HepG2 (cell line): Measurements from ENCODE around the gene PSMD3. TPM values are rescaled to one million over a fixed set of nuclear protein-coding genes. Genes with fewer than 3 reads are reported as not detected.

ENCODE experiments used
- CEBPG ChIP-seq: IDR thresholded peaks from 2 replicates; pipeline ENCODE4 v1.6.1; 2016
- ETV6 ChIP-seq: sonication (generic); formaldehyde crosslinking; conservative IDR thresholded peaks from 2 replicates; pipeline ENCODE4 v1.4.0; 2020; ENCODE audit warnings: missing genetic modification reagents
- HNRNPUL1 ChIP-seq: fragments of 200-400 bp; formaldehyde crosslinking; IDR thresholded peaks from 2 replicates; pipeline ENCODE4 v1.6.1; 2017; ENCODE audit warnings: low read depth, mild to moderate bottlenecking, low read length, moderate library complexity
- KAT2B ChIP-seq: fragments of 150-350 bp; IDR thresholded peaks from 2 replicates; pipeline ENCODE4 v1.6.1; 2014; ENCODE audit warnings: low read depth, low read length, borderline replicate concordance
- KDM2A ChIP-seq: sonication (generic); formaldehyde crosslinking; IDR thresholded peaks from 2 replicates; pipeline ENCODE4 v1.4.0; 2020; ENCODE audit warnings: low read depth, missing genetic modification reagents, borderline replicate concordance
- NFIC ChIP-seq: IDR thresholded peaks from 2 replicates; pipeline ENCODE4 v1.6.1; 2012; ENCODE audit warnings: mild to moderate bottlenecking, low read length, inconsistent platforms
- POLR2AphosphoS5 ChIP-seq: IDR thresholded peaks from 2 replicates; pipeline ENCODE4 v1.6.1; 2012; ENCODE audit warnings: low read depth, low read length
- REL ChIP-seq: sonication (generic); formaldehyde crosslinking; conservative IDR thresholded peaks from 2 replicates; pipeline ENCODE4 v1.8.0; 2022; ENCODE audit warnings: mild to moderate bottlenecking, missing genetic modification reagents, moderate library complexity
- ZBTB39 ChIP-seq: sonication (generic); formaldehyde crosslinking; IDR thresholded peaks from 2 replicates; pipeline ENCODE4 v1.5.0; 2020; ENCODE audit warnings: missing genetic modification reagents
- ZNF224 ChIP-seq: sonication (generic); formaldehyde crosslinking; IDR thresholded peaks from 2 replicates; pipeline ENCODE4 v1.5.0; 2020; ENCODE audit warnings: mild to moderate bottlenecking, missing genetic modification reagents
- ZNF225 ChIP-seq: sonication (generic); formaldehyde crosslinking; IDR thresholded peaks from 2 replicates; pipeline ENCODE4 v1.4.0; 2020; ENCODE audit warnings: mild to moderate bottlenecking, missing genetic modification reagents
- ZNF230 ChIP-seq: sonication (generic); formaldehyde crosslinking; IDR thresholded peaks from 2 replicates; pipeline ENCODE4 v1.4.0; 2020; ENCODE audit warnings: mild to moderate bottlenecking, missing genetic modification reagents
- ZNF260 ChIP-seq: sonication (generic); formaldehyde crosslinking; IDR thresholded peaks from 2 replicates; pipeline ENCODE4 v1.4.0; 2020; ENCODE audit warnings: missing genetic modification reagents, low read depth, mild to moderate bottlenecking, borderline replicate concordance
- ZNF563 ChIP-seq: sonication (generic); formaldehyde crosslinking; IDR thresholded peaks from 2 replicates; pipeline ENCODE4 v1.8.0; 2022; ENCODE audit warnings: mild to moderate bottlenecking, moderate library complexity, missing genetic modification reagents
- ZNF768 ChIP-seq: sonication (generic); formaldehyde crosslinking; IDR thresholded peaks from 2 replicates; pipeline ENCODE4 v1.4.0; 2020; ENCODE audit warnings: missing genetic modification reagents
- polyA plus RNA-seq, 8 experiments: library from polyadenylated mRNA; depleted of rRNA in 3 of 8; stranded (reverse) in 7 of 8; unstranded in 1 of 8; fragments of >200 nt; fragmentation: Illumina TruSeq in 4 of 8; extraction: Trizol in 4 of 8; gene quantifications; 2 replicates each; pipeline versions ENCODE4 v1.2.1 to v1.2.3, GENCODE V29; 2011 to 2016; ENCODE audit warnings: low read depth in 4 of 8, missing spikeins in 1 of 8, mixed read lengths in 1 of 8; ENCODE audit not compliant: insufficient read depth in 1 of 8
- total RNA-seq, 5 experiments: library from RNA; depleted of rRNA; stranded (reverse); fragments of >200 nt; fragmentation: Illumina TruSeq; extraction: Trizol; gene quantifications; 2 replicates each; pipeline ENCODE4 v1.2.3, GENCODE V29; 2016; ENCODE audit warnings: low read depth in 1 of 5
- TF ChIP-seq, protein P1 (sequence below): sonication (generic); formaldehyde crosslinking; IDR thresholded peaks from 2 replicates; pipeline ENCODE4 v1.4.0; 2020; ENCODE audit warnings: mild to moderate bottlenecking, missing genetic modification reagents
- TF ChIP-seq, protein P2 (sequence below): sonication (generic); formaldehyde crosslinking; IDR thresholded peaks from 2 replicates; pipeline ENCODE4 v1.4.0; 2020; ENCODE audit warnings: missing genetic modification reagents
- TF ChIP-seq, protein P3 (sequence below): sonication (generic); formaldehyde crosslinking; IDR thresholded peaks from 2 replicates; pipeline ENCODE4 v1.4.0; 2020; ENCODE audit warnings: missing genetic modification reagents
- TF ChIP-seq, protein P4 (sequence below): sonication (generic); formaldehyde crosslinking; IDR thresholded peaks from 2 replicates; pipeline ENCODE4 v1.5.1; 2020; ENCODE audit warnings: mild to moderate bottlenecking, missing genetic modification reagents, borderline replicate concordance

PSMD3 gene
- total and polyA plus RNA-seq, 2 of the 13 experiments (the other 11 are each of a cell fraction or from before 2014, with no cell fraction given), result 97.4 to 146 TPM

GRCh38 chr17:39980351-39981206 is at the start of gene PSMD3 (continued):
- TF ChIP-seq, protein P1, sequence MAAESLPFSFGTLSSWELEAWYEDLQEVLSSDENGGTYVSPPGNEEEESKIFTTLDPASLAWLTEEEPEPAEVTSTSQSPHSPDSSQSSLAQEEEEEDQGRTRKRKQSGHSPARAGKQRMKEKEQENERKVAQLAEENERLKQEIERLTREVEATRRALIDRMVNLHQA, result 0 out of 2 replicates have a peak, but pooled peaks have one; percentile 89
- TF ChIP-seq, protein P2, sequence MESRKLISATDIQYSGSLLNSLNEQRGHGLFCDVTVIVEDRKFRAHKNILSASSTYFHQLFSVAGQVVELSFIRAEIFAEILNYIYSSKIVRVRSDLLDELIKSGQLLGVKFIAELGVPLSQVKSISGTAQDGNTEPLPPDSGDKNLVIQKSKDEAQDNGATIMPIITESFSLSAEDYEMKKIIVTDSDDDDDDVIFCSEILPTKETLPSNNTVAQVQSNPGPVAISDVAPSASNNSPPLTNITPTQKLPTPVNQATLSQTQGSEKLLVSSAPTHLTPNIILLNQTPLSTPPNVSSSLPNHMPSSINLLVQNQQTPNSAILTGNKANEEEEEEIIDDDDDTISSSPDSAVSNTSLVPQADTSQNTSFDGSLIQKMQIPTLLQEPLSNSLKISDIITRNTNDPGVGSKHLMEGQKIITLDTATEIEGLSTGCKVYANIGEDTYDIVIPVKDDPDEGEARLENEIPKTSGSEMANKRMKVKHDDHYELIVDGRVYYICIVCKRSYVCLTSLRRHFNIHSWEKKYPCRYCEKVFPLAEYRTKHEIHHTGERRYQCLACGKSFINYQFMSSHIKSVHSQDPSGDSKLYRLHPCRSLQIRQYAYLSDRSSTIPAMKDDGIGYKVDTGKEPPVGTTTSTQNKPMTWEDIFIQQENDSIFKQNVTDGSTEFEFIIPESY (CRISPR knock-in tag), result peak; percentile 71
- TF ChIP-seq NFIC, result 0 out of 2 replicates have a peak, but pooled peaks have one; percentile 54
- TF ChIP-seq, protein P3, sequence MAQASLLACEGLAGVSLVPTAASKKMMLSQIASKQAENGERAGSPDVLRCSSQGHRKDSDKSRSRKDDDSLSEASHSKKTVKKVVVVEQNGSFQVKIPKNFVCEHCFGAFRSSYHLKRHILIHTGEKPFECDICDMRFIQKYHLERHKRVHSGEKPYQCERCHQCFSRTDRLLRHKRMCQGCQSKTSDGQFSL (CRISPR knock-in tag), result peak; percentile 34; the same call in 1 of the 2 replicates
- TF ChIP-seq POLR2AphosphoS5, result peak; percentile 80
- peak; percentile 99 for TF ChIP-seq ZNF230
- peak; percentile 97 for TF ChIP-seq ZNF563 (CRISPR knock-in tag)
- TF ChIP-seq ZNF768 (CRISPR knock-in tag), result peak; percentile 92
- TF ChIP-seq KDM2A (CRISPR knock-in tag), result peak; percentile 99
- TF ChIP-seq ZBTB39 (CRISPR knock-in tag), result peak; percentile 89
- TF ChIP-seq HNRNPUL1, result 0 out of 2 replicates have a peak, but pooled peaks have one; percentile 73
- TF ChIP-seq ZNF225 (CRISPR knock-in tag), result peak; percentile 99
- TF ChIP-seq REL, result peak; percentile 99
- peak; percentile 88 for TF ChIP-seq ZNF224 (CRISPR knock-in tag)
- TF ChIP-seq, protein P4, sequence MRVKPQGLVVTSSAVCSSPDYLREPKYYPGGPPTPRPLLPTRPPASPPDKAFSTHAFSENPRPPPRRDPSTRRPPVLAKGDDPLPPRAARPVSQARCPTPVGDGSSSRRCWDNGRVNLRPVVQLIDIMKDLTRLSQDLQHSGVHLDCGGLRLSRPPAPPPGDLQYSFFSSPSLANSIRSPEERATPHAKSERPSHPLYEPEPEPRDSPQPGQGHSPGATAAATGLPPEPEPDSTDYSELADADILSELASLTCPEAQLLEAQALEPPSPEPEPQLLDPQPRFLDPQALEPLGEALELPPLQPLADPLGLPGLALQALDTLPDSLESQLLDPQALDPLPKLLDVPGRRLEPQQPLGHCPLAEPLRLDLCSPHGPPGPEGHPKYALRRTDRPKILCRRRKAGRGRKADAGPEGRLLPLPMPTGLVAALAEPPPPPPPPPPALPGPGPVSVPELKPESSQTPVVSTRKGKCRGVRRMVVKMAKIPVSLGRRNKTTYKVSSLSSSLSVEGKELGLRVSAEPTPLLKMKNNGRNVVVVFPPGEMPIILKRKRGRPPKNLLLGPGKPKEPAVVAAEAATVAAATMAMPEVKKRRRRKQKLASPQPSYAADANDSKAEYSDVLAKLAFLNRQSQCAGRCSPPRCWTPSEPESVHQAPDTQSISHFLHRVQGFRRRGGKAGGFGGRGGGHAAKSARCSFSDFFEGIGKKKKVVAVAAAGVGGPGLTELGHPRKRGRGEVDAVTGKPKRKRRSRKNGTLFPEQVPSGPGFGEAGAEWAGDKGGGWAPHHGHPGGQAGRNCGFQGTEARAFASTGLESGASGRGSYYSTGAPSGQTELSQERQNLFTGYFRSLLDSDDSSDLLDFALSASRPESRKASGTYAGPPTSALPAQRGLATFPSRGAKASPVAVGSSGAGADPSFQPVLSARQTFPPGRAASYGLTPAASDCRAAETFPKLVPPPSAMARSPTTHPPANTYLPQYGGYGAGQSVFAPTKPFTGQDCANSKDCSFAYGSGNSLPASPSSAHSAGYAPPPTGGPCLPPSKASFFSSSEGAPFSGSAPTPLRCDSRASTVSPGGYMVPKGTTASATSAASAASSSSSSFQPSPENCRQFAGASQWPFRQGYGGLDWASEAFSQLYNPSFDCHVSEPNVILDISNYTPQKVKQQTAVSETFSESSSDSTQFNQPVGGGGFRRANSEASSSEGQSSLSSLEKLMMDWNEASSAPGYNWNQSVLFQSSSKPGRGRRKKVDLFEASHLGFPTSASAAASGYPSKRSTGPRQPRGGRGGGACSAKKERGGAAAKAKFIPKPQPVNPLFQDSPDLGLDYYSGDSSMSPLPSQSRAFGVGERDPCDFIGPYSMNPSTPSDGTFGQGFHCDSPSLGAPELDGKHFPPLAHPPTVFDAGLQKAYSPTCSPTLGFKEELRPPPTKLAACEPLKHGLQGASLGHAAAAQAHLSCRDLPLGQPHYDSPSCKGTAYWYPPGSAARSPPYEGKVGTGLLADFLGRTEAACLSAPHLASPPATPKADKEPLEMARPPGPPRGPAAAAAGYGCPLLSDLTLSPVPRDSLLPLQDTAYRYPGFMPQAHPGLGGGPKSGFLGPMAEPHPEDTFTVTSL (CRISPR knock-in tag), result no peak; the same call in 1 of the 2 replicates
- no peak for TF ChIP-seq KAT2B
- TF ChIP-seq ZNF260 (CRISPR knock-in tag), result no peak
- TF ChIP-seq CEBPG (CRISPR knock-in tag), result peak; percentile 69; the same call in 1 of the 2 replicates
- peak; percentile 98 for TF ChIP-seq ETV6 (CRISPR knock-in tag)
